Stimulated activated naive CD8-positive, alpha-beta T cell treated with anti-CD3 and anti-CD28 coated beads, Interleukin-15, amount 100 ng/mL, for 72 hours (primary cell): ENCODE results near the gene ZFAND2A.
"Not testable (repeated sequence)": the region's sequence is repeated elsewhere in the genome, so short reads cannot be mapped to it uniquely, and the experiment has no call there.

Experiments used
- ATAC-seq: fragments of 150-1000 bp; cut with Tn5 transposase; 2 replicates; pipeline ENCODE4 v1.10.0; 2021; ENCODE audit warnings: mild to moderate bottlenecking, moderate library complexity
- DNase-seq, 2 donors: peaks; one replicate each; pipeline ENCODE4 v3.0.0; 2021 to 2022
- H3K27ac Mint-ChIP-seq, 2 donors: one replicate each; pipeline ENCODE4 v1.8.0; 2022; ENCODE audit warnings: mild to moderate bottlenecking in 2 of 2, mixed read lengths in 2 of 2, moderate library complexity in 2 of 2
- H3K27me3 Mint-ChIP-seq: one replicate; pipeline ENCODE4 v1.8.0; 2022; ENCODE audit warnings: mixed read lengths
- H3K4me1 Mint-ChIP-seq: one replicate; pipeline ENCODE4 v1.8.0; 2022; ENCODE audit warnings: mild to moderate bottlenecking, mixed read lengths
- H3K4me3 Mint-ChIP-seq, 2 donors: one replicate each; pipeline ENCODE4 v1.8.0; 2022; ENCODE audit warnings: mild to moderate bottlenecking in 2 of 2, mixed read lengths in 2 of 2, moderate library complexity in 1 of 2
- H3K9me3 Mint-ChIP-seq, 2 donors: one replicate each; pipeline ENCODE4 v1.8.0; 2022; ENCODE audit warnings: mixed read lengths in 2 of 2

The ZFAND2A gene

GRCh38 chr7:1163121-1163520, 3.1 kb upstream of the ZFAND2A start:
- no peaks in the 10 kb centered on the region for H3K27me3 Mint-ChIP-seq
- ATAC-seq = no peak
- DNase-seq = no peak
- H3K4me3 Mint-ChIP-seq = no peak overlapping the region
- peaks cover 27% of the 10 kb centered on the region for H3K4me1 Mint-ChIP-seq
- no peaks in the 10 kb centered on the region for H3K9me3 Mint-ChIP-seq
- no peak overlapping the region for H3K27ac Mint-ChIP-seq

GRCh38 chr7:1160670-1161021, 650 bp upstream of the ZFAND2A start:
- Mint-ChIP-seq H3K4me1 (peaks cover 33% of the 10 kb centered on the region), H3K4me3 (peak overlapping the region; percentile 80 to 90), H3K9me3 (no peaks in the 10 kb centered on the region), H3K27me3 (no peaks in the 10 kb centered on the region), H3K27ac (peak overlapping the region; percentile 59 to 97)
- peak; percentile 40 for ATAC-seq
- DNase-seq = no peak

DNA sequence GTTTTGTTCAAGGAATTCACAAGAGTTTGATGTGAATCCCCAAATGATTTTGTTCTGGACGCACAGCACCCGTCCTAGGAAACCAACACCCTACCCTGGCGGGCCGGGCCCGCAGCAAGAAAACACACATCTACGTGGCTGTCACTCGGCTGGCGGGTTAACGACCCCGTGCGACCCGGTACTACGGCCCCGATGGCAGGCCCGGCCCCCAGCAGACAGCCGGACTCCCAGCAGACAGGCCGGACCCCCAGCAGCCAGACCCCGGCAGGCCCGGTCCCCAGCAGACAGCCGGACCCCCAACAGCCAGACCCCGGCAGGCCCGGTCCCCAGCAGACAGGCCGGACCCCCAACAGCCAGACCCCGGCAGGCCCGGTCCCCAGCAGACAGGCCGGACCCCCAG, 765 bp downstream of the ZFAND2A start:
- H3K4me3 Mint-ChIP-seq = peak overlapping the region; percentile 90 to 93

DNA sequence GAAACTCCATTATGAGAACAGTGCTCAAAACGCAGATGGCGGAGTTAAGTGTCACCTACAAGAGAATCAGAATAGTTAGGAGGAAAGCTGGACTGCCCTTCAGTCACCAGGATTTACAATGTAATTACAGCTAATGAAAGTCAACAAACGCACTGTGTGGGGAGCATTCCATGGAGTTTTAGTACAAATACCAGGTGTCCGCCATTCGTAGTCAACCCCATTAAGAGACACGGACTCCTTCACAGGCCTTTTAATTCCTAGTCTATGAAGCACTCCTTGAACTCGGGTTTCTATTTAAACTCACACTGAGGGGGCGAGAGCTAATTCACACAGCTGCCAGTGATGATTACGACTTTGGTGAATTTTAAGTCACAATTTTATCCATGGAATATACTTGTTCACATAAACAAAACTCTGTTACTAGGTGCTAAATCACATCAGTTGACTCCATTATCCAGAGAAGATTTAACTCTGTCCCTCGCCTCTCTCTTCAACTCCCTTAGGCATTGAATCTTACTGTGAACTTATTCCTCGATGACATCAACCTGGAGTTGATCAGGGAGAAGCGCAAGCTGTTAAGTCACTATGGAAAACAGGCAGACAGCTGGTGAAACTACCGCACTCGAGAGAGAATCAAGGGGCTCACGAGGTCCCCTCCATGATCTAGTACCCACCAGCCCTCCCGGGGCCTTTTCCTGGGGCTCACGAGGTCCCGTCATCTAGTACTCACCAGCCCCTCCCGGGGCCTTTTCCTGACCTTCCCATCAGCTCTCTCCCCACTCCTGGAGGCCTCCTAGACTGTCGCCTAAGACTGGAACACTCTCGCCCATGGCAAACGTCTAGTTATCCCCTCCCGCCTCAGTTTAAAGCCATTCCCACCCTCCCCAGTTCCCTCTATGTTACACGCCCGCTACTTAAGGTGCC, 1.5 kb downstream of the ZFAND2A start:
- peaks cover 33% of the 10 kb centered on the region for H3K4me1 Mint-ChIP-seq
- peak overlapping the region; percentile 90 to 93 for H3K4me3 Mint-ChIP-seq
- H3K9me3 Mint-ChIP-seq = no peaks in the 10 kb centered on the region
- ATAC-seq (no peak), DNase-seq (no peak)
- H3K27me3 Mint-ChIP-seq = no peaks in the 10 kb centered on the region
- peak overlapping the region; percentile 85 to 97 for H3K27ac Mint-ChIP-seq

More for the DNA sequence above, 765 bp downstream of the ZFAND2A start:
- Mint-ChIP-seq H3K27ac (peak overlapping the region; percentile 85 to 97), H3K4me1 (peaks cover 33% of the 10 kb centered on the region)
- H3K27me3 Mint-ChIP-seq, ATAC-seq, DNase-seq, H3K9me3 Mint-ChIP-seq: not testable (repeated sequence)

DNA sequence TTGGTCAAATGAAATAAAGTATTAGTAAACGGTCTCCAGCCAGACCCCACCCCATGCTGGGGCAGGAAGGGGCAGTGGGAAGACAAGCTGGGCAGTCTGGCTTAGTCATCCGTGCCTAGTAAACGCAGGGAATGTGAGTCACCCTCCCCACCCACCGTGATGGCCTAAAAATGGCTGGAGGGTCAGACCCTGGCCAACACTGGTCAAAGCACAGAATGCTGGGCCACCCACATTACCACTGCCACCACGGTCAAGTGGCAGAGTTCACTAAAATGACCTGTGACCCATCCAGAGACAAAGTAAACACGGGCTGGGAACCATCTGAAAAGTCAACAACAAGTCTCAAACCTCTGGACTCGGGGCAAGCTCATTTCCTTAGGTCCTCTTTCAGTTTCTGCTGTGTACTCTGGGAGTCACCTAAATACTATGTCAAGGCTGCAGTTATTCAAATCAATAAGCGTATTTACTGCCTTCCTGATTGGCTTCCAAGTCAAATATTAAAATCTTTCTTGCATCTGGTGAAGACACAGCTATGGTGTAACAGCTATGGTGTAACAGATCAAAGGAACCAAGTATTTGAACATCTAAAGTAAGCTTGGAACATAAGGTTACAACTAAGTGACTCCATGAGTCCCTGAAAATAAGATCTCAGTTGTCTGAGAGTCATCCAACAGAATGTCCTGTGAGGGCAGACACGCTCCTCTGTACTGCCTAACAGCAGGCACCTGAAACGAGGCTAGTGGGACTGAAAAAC, 3.0 kb downstream of the ZFAND2A start:
- Mint-ChIP-seq H3K27ac (no peak overlapping the region), H3K9me3 (no peaks in the 10 kb centered on the region), H3K27me3 (no peaks in the 10 kb centered on the region), H3K4me3 (no peak overlapping the region), H3K4me1 (peaks cover 32% of the 10 kb centered on the region)
- DNase-seq = no peak
- no peak for ATAC-seq

GRCh38 chr7:1155818-1156781, 3.9 kb downstream of the ZFAND2A start:
- not testable (repeated sequence) for ATAC-seq, DNase-seq, H3K4me3 Mint-ChIP-seq, H3K9me3 Mint-ChIP-seq, H3K27me3 Mint-ChIP-seq
- Mint-ChIP-seq H3K27ac (peak overlapping the region in 1 of 2 donors; percentile 42), H3K4me1 (peaks cover 24% of the 10 kb centered on the region)

- Mint-ChIP-seq H3K27ac (no peak overlapping the region), H3K27me3 (no peaks in the 10 kb centered on the region), H3K4me3 (no peak overlapping the region), H3K9me3 (no peaks in the 10 kb centered on the region), H3K4me1 (peaks cover 17% of the 10 kb centered on the region)
- ATAC-seq = no peak
- no peak for DNase-seq
Measured at GRCh38 chr7:1154172-1154739, 5.7 kb downstream of the ZFAND2A start.

GRCh38 chr7:1152492-1152891, 7.5 kb downstream of the ZFAND2A start:
- Mint-ChIP-seq H3K4me3 (no peak overlapping the region), H3K27me3 (no peaks in the 10 kb centered on the region), H3K27ac (no peak overlapping the region), H3K4me1 (no peaks in the 10 kb centered on the region), H3K9me3 (no peaks in the 10 kb centered on the region)
- no peak for DNase-seq
- ATAC-seq = no peak

DNA sequence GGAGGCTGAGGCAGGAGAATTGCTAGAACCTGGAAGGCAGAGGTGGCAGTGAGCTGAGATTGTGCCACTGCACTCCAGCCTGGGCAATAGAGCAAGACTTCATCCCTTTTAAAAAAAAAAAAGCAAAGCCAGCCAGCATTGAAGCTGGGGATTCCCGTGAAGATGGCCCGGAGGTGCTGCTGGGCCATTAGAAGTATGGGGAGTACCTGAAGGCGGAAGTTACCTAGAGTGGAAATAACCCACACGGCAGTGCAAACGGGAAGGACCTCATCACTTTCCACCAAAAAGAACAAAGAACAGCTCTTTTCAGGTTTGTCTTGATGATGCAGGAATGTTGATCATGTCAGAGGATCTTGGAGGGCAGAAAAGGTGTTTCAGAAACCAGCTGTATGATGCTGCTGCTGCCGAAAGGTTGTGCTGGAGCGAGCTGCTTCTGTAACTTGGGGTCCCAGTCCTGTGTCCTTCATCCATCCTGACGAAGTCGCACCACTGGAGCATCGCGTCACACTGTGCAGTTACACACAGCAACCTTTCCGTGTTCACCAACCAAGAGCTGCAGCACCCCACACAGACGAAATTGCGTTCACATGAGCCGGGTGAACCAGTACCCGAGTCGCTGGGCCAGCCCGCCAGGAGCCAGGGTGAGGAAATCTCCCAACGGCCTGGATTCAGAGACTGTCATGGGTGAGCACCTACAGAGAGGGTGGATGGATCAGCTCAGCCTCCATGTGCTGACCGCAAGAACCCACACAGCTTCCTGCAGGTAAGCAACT, 8.2 kb downstream of the ZFAND2A start:
- Mint-ChIP-seq H3K4me1 (no peaks in the 10 kb centered on the region), H3K9me3 (no peaks in the 10 kb centered on the region), H3K4me3 (no peak overlapping the region), H3K27ac (peak overlapping the region in 1 of 2 donors; percentile 27), H3K27me3 (no peaks in the 10 kb centered on the region)
- DNase-seq (no peak), ATAC-seq (no peak)

GRCh38 chr7:1151156-1151555, 8.8 kb downstream of the ZFAND2A start:
- no peak for ATAC-seq
- Mint-ChIP-seq H3K27me3 (no peaks in the 10 kb centered on the region), H3K27ac (no peak overlapping the region), H3K4me3 (no peak overlapping the region), H3K9me3 (no peaks in the 10 kb centered on the region), H3K4me1 (no peaks in the 10 kb centered on the region)
- DNase-seq = no peak

GRCh38 chr7:1150400-1151002, 9.5 kb downstream of the ZFAND2A start:
- Mint-ChIP-seq H3K27ac (no peak overlapping the region), H3K27me3 (no peaks in the 10 kb centered on the region), H3K9me3 (no peaks in the 10 kb centered on the region), H3K4me3 (no peak overlapping the region), H3K4me1 (no peaks in the 10 kb centered on the region)
- DNase-seq (no peak), ATAC-seq (no peak)

GRCh38 chr7:1149351-1149794, 10.6 kb downstream of the ZFAND2A start:
- DNase-seq = no peak
- Mint-ChIP-seq H3K27ac (no peak overlapping the region), H3K27me3 (no peaks in the 10 kb centered on the region), H3K4me1 (no peaks in the 10 kb centered on the region), H3K4me3 (no peak overlapping the region), H3K9me3 (no peaks in the 10 kb centered on the region)
- ATAC-seq = peak; percentile 20

GRCh38 chr7:1147873-1148272, 12.1 kb downstream of the ZFAND2A start:
- H3K9me3 Mint-ChIP-seq, H3K4me3 Mint-ChIP-seq, H3K27me3 Mint-ChIP-seq, H3K4me1 Mint-ChIP-seq, H3K27ac Mint-ChIP-seq, DNase-seq, ATAC-seq: not testable (repeated sequence)

- no peak for DNase-seq
- H3K27ac Mint-ChIP-seq = peak overlapping the region in 1 of 2 donors; percentile 48
Measured at GRCh38 chr7:1144269-1144771, 15.7 kb downstream of the ZFAND2A start.

More at GRCh38 chr7:1144269-1144771, 15.7 kb downstream of the ZFAND2A start:
- Mint-ChIP-seq H3K9me3 (no peaks in the 10 kb centered on the region), H3K4me1 (peaks cover 6% of the 10 kb centered on the region), H3K4me3 (no peak overlapping the region), H3K27me3 (no peaks in the 10 kb centered on the region)
- ATAC-seq = no peak
